Nephron (organoid): ENCODE results near the gene XAGE2.
"Not testable (repeated sequence)": the region's sequence is repeated elsewhere in the genome, so short reads cannot be mapped to it uniquely, and the experiment has no call there.

Experiments used
- H3K27ac Mint-ChIP-seq, 3 experiments: 2 replicates each; pipeline ENCODE4 v1.8.0; 2020; ENCODE audit warnings: mixed read lengths in 3 of 3, mild to moderate bottlenecking in 2 of 3, moderate library complexity in 1 of 3
- H3K27me3 Mint-ChIP-seq: 2 replicates; pipeline ENCODE4 v1.8.0; 2021; ENCODE audit warnings: low read depth, mild to moderate bottlenecking, moderate library complexity, mixed read lengths
- H3K36me3 Mint-ChIP-seq: 2 replicates; pipeline ENCODE4 v1.8.0; 2020; ENCODE audit warnings: low read depth, mixed read lengths
- H3K4me1 Mint-ChIP-seq: 2 replicates; pipeline ENCODE4 v1.8.0; 2020; ENCODE audit warnings: mixed read lengths
- H3K4me3 Mint-ChIP-seq, 3 experiments: 2 replicates each; pipeline ENCODE4 v1.8.0; 2020; ENCODE audit warnings: mild to moderate bottlenecking in 3 of 3, mixed read lengths in 3 of 3, moderate library complexity in 2 of 3
- H3K9me3 Mint-ChIP-seq: 2 replicates; pipeline ENCODE4 v1.8.0; 2020; ENCODE audit warnings: mixed read lengths
- TF ChIP-seq, protein P1 (sequence below), 3 experiments: fragments of 200-600 bp; sonication (generic); IDR thresholded peaks; one replicate each; pipeline ENCODE4 v1.5.0; 2021; ENCODE audit warnings: antibody characterized with exemption in 3 of 3; ENCODE audit not compliant: unreplicated experiment in 3 of 3

The XAGE2 gene, protein sequence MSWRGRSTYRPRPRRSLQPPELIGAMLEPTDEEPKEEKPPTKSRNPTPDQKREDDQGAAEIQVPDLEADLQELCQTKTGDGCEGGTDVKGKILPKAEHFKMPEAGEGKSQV

DNA sequence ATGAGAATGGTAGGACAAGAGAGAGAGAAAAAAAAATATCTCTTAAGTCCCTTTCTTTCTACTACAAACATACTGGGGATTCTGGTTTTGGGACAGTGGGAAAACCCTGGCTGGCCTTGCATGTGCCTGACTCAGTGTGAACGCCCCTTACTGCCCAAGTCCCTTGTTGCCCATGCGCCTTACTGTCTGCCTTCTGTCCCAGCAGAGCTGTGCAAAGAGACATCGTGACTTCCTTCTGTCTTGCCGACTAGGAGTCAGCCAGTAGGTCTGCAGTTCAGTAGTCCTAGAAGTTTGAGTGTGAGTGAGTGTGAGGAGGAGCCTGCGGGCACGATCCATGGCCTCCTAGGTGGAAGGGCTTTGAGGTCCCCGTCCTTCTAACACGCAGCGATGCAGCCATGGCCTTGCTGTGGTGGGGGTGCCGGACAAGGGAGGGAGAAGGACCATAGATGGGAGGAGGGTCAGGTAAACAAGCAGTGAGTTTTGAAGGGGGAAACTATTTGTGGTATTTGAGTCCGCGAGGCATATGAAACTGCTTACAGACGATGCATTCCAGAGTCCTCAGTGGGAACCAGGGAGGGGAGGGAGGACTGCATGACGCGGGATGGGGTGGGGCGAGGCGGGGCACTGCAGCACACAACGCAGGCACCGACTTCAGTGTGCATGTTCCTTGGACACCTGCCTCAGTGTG is at the start of gene XAGE2:
TSS of gene XAGE2 (plus strand) at position 654 of the 688 bp plus-strand sequence. CDS start 994 bp downstream, outside the sequence.
- Mint-ChIP-seq H3K27ac (no peak within 1 kb of the TSS), H3K4me1 (no peaks in the 10 kb centered on the region), H3K9me3 (peaks cover 5% of the 10 kb centered on the region), H3K36me3 (no peaks in the 10 kb centered on the region), H3K4me3 (no peak within 1 kb of the TSS), H3K27me3 (peaks cover 5% of the 10 kb centered on the region)
- TF ChIP-seq, protein P1, sequence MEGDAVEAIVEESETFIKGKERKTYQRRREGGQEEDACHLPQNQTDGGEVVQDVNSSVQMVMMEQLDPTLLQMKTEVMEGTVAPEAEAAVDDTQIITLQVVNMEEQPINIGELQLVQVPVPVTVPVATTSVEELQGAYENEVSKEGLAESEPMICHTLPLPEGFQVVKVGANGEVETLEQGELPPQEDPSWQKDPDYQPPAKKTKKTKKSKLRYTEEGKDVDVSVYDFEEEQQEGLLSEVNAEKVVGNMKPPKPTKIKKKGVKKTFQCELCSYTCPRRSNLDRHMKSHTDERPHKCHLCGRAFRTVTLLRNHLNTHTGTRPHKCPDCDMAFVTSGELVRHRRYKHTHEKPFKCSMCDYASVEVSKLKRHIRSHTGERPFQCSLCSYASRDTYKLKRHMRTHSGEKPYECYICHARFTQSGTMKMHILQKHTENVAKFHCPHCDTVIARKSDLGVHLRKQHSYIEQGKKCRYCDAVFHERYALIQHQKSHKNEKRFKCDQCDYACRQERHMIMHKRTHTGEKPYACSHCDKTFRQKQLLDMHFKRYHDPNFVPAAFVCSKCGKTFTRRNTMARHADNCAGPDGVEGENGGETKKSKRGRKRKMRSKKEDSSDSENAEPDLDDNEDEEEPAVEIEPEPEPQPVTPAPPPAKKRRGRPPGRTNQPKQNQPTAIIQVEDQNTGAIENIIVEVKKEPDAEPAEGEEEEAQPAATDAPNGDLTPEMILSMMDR (IDR thresholded peaks at IDR 0.05; ENCODE audit: unreplicated experiment in 3 of 3) = no peak

DNA sequence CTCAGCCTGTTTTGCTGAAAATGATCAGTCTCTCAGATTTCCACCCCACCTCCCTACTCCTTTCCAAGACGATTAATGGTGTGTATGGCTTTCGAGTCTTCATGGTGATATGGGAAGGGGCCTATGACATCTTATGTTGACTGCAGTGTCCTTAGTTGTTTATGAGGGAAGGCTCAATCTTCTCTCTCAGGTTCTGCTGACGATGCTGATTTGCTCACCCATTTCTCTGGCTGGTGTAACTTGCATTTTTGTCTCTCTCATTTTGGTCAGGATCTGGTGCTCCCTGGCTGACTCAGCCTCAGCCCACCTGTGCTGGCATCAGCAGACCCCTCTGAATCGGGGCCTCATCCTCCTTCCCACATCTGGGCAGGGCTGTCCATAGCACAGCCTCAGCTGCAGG is 31.4 kb upstream of the XAGE2 start:
- no peak overlapping the region for H3K4me3 Mint-ChIP-seq
- H3K4me1 Mint-ChIP-seq = no peaks in the 10 kb centered on the region
- TF ChIP-seq, protein P1 (IDR thresholded peaks at IDR 0.05; ENCODE audit: unreplicated experiment in 3 of 3) = no peak
- no peak overlapping the region for H3K27ac Mint-ChIP-seq
- H3K27me3 Mint-ChIP-seq = no peaks in the 10 kb centered on the region
- no peaks in the 10 kb centered on the region for H3K36me3 Mint-ChIP-seq
- H3K9me3 Mint-ChIP-seq = peaks cover 4% of the 10 kb centered on the region

GRCh38 chrX:52341493-52341892 is 27.3 kb upstream of the XAGE2 start:
- H3K27ac Mint-ChIP-seq = no peak overlapping the region
- TF ChIP-seq, protein P1 (IDR thresholded peaks at IDR 0.05; ENCODE audit: unreplicated experiment in 3 of 3) = no peak
- no peaks in the 10 kb centered on the region for H3K36me3 Mint-ChIP-seq
- H3K4me3 Mint-ChIP-seq = no peak overlapping the region
- H3K27me3 Mint-ChIP-seq = no peaks in the 10 kb centered on the region
- no peaks in the 10 kb centered on the region for H3K4me1 Mint-ChIP-seq
- no peaks in the 10 kb centered on the region for H3K9me3 Mint-ChIP-seq

- H3K36me3 Mint-ChIP-seq, H3K4me1 Mint-ChIP-seq, H3K27ac Mint-ChIP-seq, H3K4me3 Mint-ChIP-seq, H3K9me3 Mint-ChIP-seq, H3K27me3 Mint-ChIP-seq: not testable (repeated sequence)
Observed at GRCh38 chrX:52343131-52343530, 25.7 kb upstream of the XAGE2 start.

DNA sequence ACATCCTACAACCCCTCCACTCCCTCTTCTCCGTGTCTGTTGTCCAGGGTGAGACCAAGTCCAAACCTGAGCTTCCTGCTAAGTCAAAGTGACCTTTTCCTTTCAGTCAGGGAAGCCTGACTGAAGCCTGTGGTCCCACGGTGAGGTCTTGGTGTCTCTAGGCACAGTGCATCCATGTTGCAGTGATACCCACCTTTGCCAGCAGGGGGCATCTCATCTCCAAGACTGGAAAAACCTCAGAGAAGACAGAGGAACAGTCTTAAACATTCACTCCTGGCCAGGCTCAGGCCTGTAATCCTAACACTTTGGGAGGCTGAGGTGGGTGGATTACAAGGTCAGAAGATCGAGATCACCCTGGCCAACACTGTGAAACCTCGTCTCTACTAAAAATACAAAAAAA is 23.4 kb upstream of the XAGE2 start:
- H3K27me3 Mint-ChIP-seq, H3K9me3 Mint-ChIP-seq, H3K36me3 Mint-ChIP-seq, H3K4me1 Mint-ChIP-seq, H3K4me3 Mint-ChIP-seq, H3K27ac Mint-ChIP-seq: not testable (repeated sequence)
- TF ChIP-seq, protein P1 (IDR thresholded peaks at IDR 0.05; ENCODE audit: unreplicated experiment in 3 of 3) = peak; percentile 20 to 25 (median 22)

- no peaks in the 10 kb centered on the region for H3K9me3 Mint-ChIP-seq
- no peaks in the 10 kb centered on the region for H3K4me1 Mint-ChIP-seq
- no peak overlapping the region for H3K27ac Mint-ChIP-seq
- H3K4me3 Mint-ChIP-seq = no peak overlapping the region
- H3K36me3 Mint-ChIP-seq = no peaks in the 10 kb centered on the region
- TF ChIP-seq, protein P1 (IDR thresholded peaks at IDR 0.05; ENCODE audit: unreplicated experiment in 3 of 3) = no peak
- no peaks in the 10 kb centered on the region for H3K27me3 Mint-ChIP-seq
Observed at GRCh38 chrX:52346174-52347165, 22.4 kb upstream of the XAGE2 start.
